Raji (cell line): ENCODE results near the gene GBA2.

ENCODE experiments used
- POLR2A ChIP-seq: IDR thresholded peaks from 2 replicates; pipeline ENCODE4 v1.6.1; 2011; ENCODE audit warnings: low read depth, low read length, control low read depth; ENCODE audit not compliant: insufficient read depth

GBA2 gene

GRCh38 chr9:35717132-35717870, 31.7 kb downstream of the GBA2 start:
- no peak for TF ChIP-seq POLR2A

GRCh38 chr9:35716230-35716629, 32.8 kb downstream of the GBA2 start:
- TF ChIP-seq POLR2A = no peak

- TF ChIP-seq POLR2A = no peak
Measured at GRCh38 chr9:35714579-35715252, 34.3 kb downstream of the GBA2 start.

- no peak for TF ChIP-seq POLR2A
Measured at GRCh38 chr9:35714123-35714522, 34.9 kb downstream of the GBA2 start.

GRCh38 chr9:35713578-35713977, 35.5 kb downstream of the GBA2 start:
- no peak for TF ChIP-seq POLR2A

- no peak for TF ChIP-seq POLR2A
Measured at GRCh38 chr9:35712762-35713400, 36.1 kb downstream of the GBA2 start.

- TF ChIP-seq POLR2A = no peak
Measured at GRCh38 chr9:35711501-35712428, 37.3 kb downstream of the GBA2 start.

- no peak for TF ChIP-seq POLR2A
Measured at GRCh38 chr9:35710818-35711500, 38.1 kb downstream of the GBA2 start.

GRCh38 chr9:35708146-35708545, 40.9 kb downstream of the GBA2 start:
- no peak for TF ChIP-seq POLR2A

GRCh38 chr9:35706951-35707350, 42.1 kb downstream of the GBA2 start:
- TF ChIP-seq POLR2A = no peak

- TF ChIP-seq POLR2A = no peak
Measured at GRCh38 chr9:35705836-35706430, 43.1 kb downstream of the GBA2 start.

- no peak for TF ChIP-seq POLR2A
Measured at GRCh38 chr9:35705372-35705771, 43.7 kb downstream of the GBA2 start.

GRCh38 chr9:35703906-35704672, 44.9 kb downstream of the GBA2 start:
- no peak for TF ChIP-seq POLR2A
